Keratinocyte (primary cell): Measurements from ENCODE around the gene THSD7B. TPM values are rescaled to one million over a fixed set of nuclear protein-coding genes. Genes with fewer than 3 reads are reported as not detected.

ENCODE experiments used
- DNase-seq: peaks from one replicate; pipeline ENCODE4 v3.0.0-alpha.2; 2011; ENCODE audit warnings: low read depth, missing footprints, low spot score
- FAIRE-seq: peaks from 2 replicates; lab custom pipeline; 2011; peaks lifted over from hg19 to GRCh38; lab: Jason Lieb, UNC
- H2AFZ ChIP-seq: 2 replicates; pipeline ENCODE4 v1.6.0; 2012; ENCODE audit warnings: low read length, control low read depth, inconsistent platforms; ENCODE audit not compliant: control insufficient read depth
- H3K27ac ChIP-seq: 2 replicates; pipeline ENCODE4 v1.5.1; 2011; ENCODE audit warnings: low read length; ENCODE audit not compliant: control insufficient read depth, insufficient read depth
- H3K27me3 ChIP-seq: 3 replicates; pipeline ENCODE4 v1.6.0; 2011; ENCODE audit warnings: low read length; ENCODE audit not compliant: control insufficient read depth, insufficient read depth; ENCODE audit errors: extremely low read depth
- H3K36me3 ChIP-seq, 2 experiments: 2 replicates in 1 of 2; 3 replicates in 1 of 2; pipeline ENCODE4 v1.5.1; 2011; ENCODE audit warnings: low read length in 2 of 2, mild to moderate bottlenecking in 1 of 2; ENCODE audit not compliant: control insufficient read depth in 2 of 2, insufficient read depth in 2 of 2; ENCODE audit errors: extremely low read depth in 1 of 2
- H3K4me1 ChIP-seq: 3 replicates; pipeline ENCODE4 v1.5.1; 2011; ENCODE audit warnings: low read length; ENCODE audit not compliant: control insufficient read depth, insufficient read depth; ENCODE audit errors: extremely low read depth
- H3K4me2 ChIP-seq: 3 replicates; pipeline ENCODE4 v1.6.0; 2011; ENCODE audit warnings: low read depth, low read length; ENCODE audit not compliant: control insufficient read depth, insufficient read depth; ENCODE audit errors: extremely low read depth
- H3K4me3 ChIP-seq, 3 experiments: fragments of 200-600 bp in 1 of 3; sonication (generic) in 1 of 3; 2 replicates in 2 of 3; 3 replicates in 1 of 3; pipeline ENCODE4 v1.5.1; 2011 to 2016; ENCODE audit warnings: low read length in 3 of 3, mild to moderate bottlenecking in 3 of 3, control low read depth in 2 of 3, inconsistent platforms in 1 of 3, low read depth in 1 of 3, mixed read lengths in 1 of 3, mixed run types in 1 of 3, moderate library complexity in 1 of 3; ENCODE audit not compliant: control insufficient read depth in 2 of 3, insufficient read depth in 2 of 3; ENCODE audit errors: extremely low read depth in 1 of 3
- H3K79me2 ChIP-seq: 2 replicates; pipeline ENCODE4 v1.6.0; 2012; ENCODE audit warnings: low read length; ENCODE audit not compliant: control insufficient read depth, insufficient read depth
- H3K9ac ChIP-seq: 3 replicates; pipeline ENCODE4 v1.6.0; 2011; ENCODE audit warnings: low read length; ENCODE audit not compliant: control insufficient read depth, insufficient read depth; ENCODE audit errors: extremely low read depth
- H3K9me1 ChIP-seq: 3 replicates; pipeline ENCODE4 v1.6.0; 2011; ENCODE audit warnings: low read length; ENCODE audit not compliant: control insufficient read depth, insufficient read depth; ENCODE audit errors: extremely low read depth
- H3K9me3 ChIP-seq: 2 replicates; pipeline ENCODE4 v1.5.1; 2012; ENCODE audit warnings: low read depth, low read length; ENCODE audit not compliant: control insufficient read depth
- H4K20me1 ChIP-seq: 3 replicates; pipeline ENCODE4 v1.6.0; 2011; ENCODE audit warnings: low read length; ENCODE audit not compliant: control insufficient read depth, insufficient read depth; ENCODE audit errors: extremely low read depth
- EZH2 ChIP-seq: IDR thresholded peaks from one replicate; pipeline ENCODE4 v1.6.1; 2012; ENCODE audit warnings: inconsistent platforms, mild to moderate bottlenecking, low read length, moderate library complexity
- dilution Hi-C: fragments of 300-500 bp; cut with MboI; formaldehyde crosslinking; loops from one replicate; pipeline ENCODE4 v1.7.0; 2020; ENCODE audit warnings: low sequenced_read_pairs; ENCODE audit not compliant: extremely low pct_ligation_motif_present
- polyA plus RNA-seq, 5 experiments: library from polyadenylated mRNA; depleted of rRNA in 3 of 5; stranded (reverse) in 3 of 5; stranded (forward) in 1 of 5; unstranded in 1 of 5; fragments of >200 nt; gene quantifications; 1 replicate in 1 of 5; 2 replicates in 3 of 5; 3 replicates in 1 of 5; pipeline versions ENCODE4 v1.2.1 to v1.2.3, GENCODE V29; 2011 to 2012; ENCODE audit warnings: missing spikeins in 2 of 5, low read depth in 1 of 5, low replicate concordance in 1 of 5
- TF ChIP-seq, protein P1 (sequence below), 3 experiments: IDR thresholded peaks in 1 of 3; conservative IDR thresholded peaks in 1 of 3; optimal IDR thresholded peaks in 1 of 3; 2 replicates in 2 of 3; 3 replicates in 1 of 3; pipeline versions ENCODE3 to v1.5.1; 2011; ENCODE audit warnings: low read length in 3 of 3, mild to moderate bottlenecking in 3 of 3, moderate library complexity in 2 of 3, control low read depth in 1 of 3, inconsistent platforms in 1 of 3; ENCODE audit not compliant: insufficient read depth in 2 of 3; ENCODE audit errors: extremely low read depth in 1 of 3

THSD7B gene
- polyA plus RNA-seq, 1 donor (not counting 4 experiments of a cell fraction or from before 2014, with no cell fraction given), result 0.04 TPM

GRCh38 chr2:136767030-136767429, 1.7 kb downstream of the THSD7B start:
- Histone ChIP-seq H3K27me3 (peaks cover 35% of the 10 kb centered on the region), H3K36me3 (no peaks in the 10 kb centered on the region), H3K4me1 (peaks cover 6% of the 10 kb centered on the region), H3K4me3 (no peak overlapping the region), H3K9me1 (no peaks in the 10 kb centered on the region), H3K27ac (no peak overlapping the region), H4K20me1 (no peaks in the 10 kb centered on the region), H3K9ac (no peak overlapping the region), H3K9me3 (no peaks in the 10 kb centered on the region), H2AFZ (no peak overlapping the region), H3K79me2 (no peaks in the 10 kb centered on the region), H3K4me2 (no peak overlapping the region)
- FAIRE-seq (no peak), DNase-seq (no peak)
- dilution Hi-C loops, result no loop called here
- TF ChIP-seq, protein P1, sequence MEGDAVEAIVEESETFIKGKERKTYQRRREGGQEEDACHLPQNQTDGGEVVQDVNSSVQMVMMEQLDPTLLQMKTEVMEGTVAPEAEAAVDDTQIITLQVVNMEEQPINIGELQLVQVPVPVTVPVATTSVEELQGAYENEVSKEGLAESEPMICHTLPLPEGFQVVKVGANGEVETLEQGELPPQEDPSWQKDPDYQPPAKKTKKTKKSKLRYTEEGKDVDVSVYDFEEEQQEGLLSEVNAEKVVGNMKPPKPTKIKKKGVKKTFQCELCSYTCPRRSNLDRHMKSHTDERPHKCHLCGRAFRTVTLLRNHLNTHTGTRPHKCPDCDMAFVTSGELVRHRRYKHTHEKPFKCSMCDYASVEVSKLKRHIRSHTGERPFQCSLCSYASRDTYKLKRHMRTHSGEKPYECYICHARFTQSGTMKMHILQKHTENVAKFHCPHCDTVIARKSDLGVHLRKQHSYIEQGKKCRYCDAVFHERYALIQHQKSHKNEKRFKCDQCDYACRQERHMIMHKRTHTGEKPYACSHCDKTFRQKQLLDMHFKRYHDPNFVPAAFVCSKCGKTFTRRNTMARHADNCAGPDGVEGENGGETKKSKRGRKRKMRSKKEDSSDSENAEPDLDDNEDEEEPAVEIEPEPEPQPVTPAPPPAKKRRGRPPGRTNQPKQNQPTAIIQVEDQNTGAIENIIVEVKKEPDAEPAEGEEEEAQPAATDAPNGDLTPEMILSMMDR (optimal IDR thresholded peaks at IDR 0.05 in 1 of 3, IDR thresholded peaks at IDR 0.05 in 1 of 3, conservative IDR thresholded peaks at IDR 0.05 in 1 of 3; ENCODE audit: extremely low read depth in 1 of 3, insufficient read depth in 2 of 3, low read length in 3 of 3), result no peak
- TF ChIP-seq EZH2, result no peak

GRCh38 chr2:136769871-136770270, 4.5 kb downstream of the THSD7B start:
- Histone ChIP-seq H4K20me1 (no peaks in the 10 kb centered on the region), H3K9ac (no peak overlapping the region), H3K27ac (no peak overlapping the region), H3K4me2 (no peak overlapping the region), H3K4me3 (no peak overlapping the region), H2AFZ (no peak overlapping the region), H3K79me2 (no peaks in the 10 kb centered on the region), H3K4me1 (peaks cover 4% of the 10 kb centered on the region), H3K27me3 (peaks cover 24% of the 10 kb centered on the region), H3K36me3 (no peaks in the 10 kb centered on the region), H3K9me1 (no peaks in the 10 kb centered on the region), H3K9me3 (no peaks in the 10 kb centered on the region)
- dilution Hi-C loops, result no loop called here
- TF ChIP-seq, protein P1 (optimal IDR thresholded peaks at IDR 0.05 in 1 of 3, IDR thresholded peaks at IDR 0.05 in 1 of 3, conservative IDR thresholded peaks at IDR 0.05 in 1 of 3; ENCODE audit: extremely low read depth in 1 of 3, insufficient read depth in 2 of 3, low read length in 3 of 3), result no peak
- no peak for TF ChIP-seq EZH2
- FAIRE-seq (no peak), DNase-seq (no peak)
